ENCODE measurements around the gene PRKCH. TPM values are rescaled to one million over a fixed set of nuclear protein-coding genes. Genes with fewer than 3 reads are reported as not detected.
"Not testable (repeated sequence)": the region's sequence is repeated elsewhere in the genome, so short reads cannot be mapped to it uniquely, and the experiment has no call there.

The PRKCH gene
- total RNA-seq, 2 experiments from 2014 or later = 193 to 194 TPM

DNA sequence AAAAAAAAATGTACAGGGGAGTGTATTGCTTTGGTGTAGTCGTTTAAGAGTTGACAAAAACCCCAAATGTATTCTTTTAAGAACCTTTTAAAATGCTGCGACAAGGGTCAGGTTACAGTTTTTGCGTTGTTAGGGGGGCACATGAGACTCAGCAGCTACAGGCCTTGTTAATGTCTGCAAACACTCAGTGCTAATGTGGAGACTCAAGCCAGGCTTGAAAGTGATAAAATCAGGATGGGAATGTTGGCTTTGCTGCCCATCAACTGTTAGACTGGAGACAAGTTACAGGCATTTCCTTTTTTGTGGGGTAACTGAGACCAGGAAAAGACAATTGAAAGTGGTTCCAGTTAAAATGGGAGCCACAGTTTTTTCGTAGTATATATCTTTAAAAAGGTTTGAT is 84.8 kb downstream of the PRKCH start:
- no peak for ATAC-seq
- Mint-ChIP-seq H3K36me3 (ENCODE audit: low read depth) (peaks cover 44% of the 10 kb centered on the region), H3K27me3 (no peaks in the 10 kb centered on the region), H3K9me3 (no peaks in the 10 kb centered on the region), H3K27ac (peak overlapping the region; percentile 89), H3K4me1 (ENCODE audit: low read depth) (peaks cover 68% of the 10 kb centered on the region), H3K4me3 (peak overlapping the region; percentile 42)
- TF ChIP-seq, protein P1, sequence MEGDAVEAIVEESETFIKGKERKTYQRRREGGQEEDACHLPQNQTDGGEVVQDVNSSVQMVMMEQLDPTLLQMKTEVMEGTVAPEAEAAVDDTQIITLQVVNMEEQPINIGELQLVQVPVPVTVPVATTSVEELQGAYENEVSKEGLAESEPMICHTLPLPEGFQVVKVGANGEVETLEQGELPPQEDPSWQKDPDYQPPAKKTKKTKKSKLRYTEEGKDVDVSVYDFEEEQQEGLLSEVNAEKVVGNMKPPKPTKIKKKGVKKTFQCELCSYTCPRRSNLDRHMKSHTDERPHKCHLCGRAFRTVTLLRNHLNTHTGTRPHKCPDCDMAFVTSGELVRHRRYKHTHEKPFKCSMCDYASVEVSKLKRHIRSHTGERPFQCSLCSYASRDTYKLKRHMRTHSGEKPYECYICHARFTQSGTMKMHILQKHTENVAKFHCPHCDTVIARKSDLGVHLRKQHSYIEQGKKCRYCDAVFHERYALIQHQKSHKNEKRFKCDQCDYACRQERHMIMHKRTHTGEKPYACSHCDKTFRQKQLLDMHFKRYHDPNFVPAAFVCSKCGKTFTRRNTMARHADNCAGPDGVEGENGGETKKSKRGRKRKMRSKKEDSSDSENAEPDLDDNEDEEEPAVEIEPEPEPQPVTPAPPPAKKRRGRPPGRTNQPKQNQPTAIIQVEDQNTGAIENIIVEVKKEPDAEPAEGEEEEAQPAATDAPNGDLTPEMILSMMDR (IDR thresholded peaks at IDR 0.05) = no peak
- CTCF ChIA-PET = interaction anchor here (1.5 to 2.1 kb wide), 3 partner anchors 9 to 67 kb away, joined by 4 to 8 read pairs (median 4); no protein-coding TSS in a partner anchor
- intact Hi-C loops (cut with micrococcal nuclease) = loop anchor here (5.0 kb wide), 1 partner anchor 36 kb away; no protein-coding TSS in a partner anchor
- DNase-seq = no peak
- POLR2A ChIA-PET = interaction anchor here (0.6 to 3.1 kb wide), 9 partner anchors 9 to 182 kb away, joined by 3 to 11 read pairs (median 4); no protein-coding TSS in a partner anchor

- intact Hi-C loops (cut with micrococcal nuclease) = loop anchor here (5.0 kb wide), 1 partner anchor 36 kb away; no protein-coding TSS in a partner anchor
- Mint-ChIP-seq H3K9me3 (no peaks in the 10 kb centered on the region), H3K27me3 (no peaks in the 10 kb centered on the region), H3K27ac (peak overlapping the region; percentile 89), H3K36me3 (ENCODE audit: low read depth) (peaks cover 44% of the 10 kb centered on the region), H3K4me1 (ENCODE audit: low read depth) (peaks cover 63% of the 10 kb centered on the region), H3K4me3 (peak overlapping the region; percentile 28)
- CTCF ChIA-PET = interaction anchor here (1.0 to 2.1 kb wide), 4 partner anchors 10 to 67 kb away, joined by 3 to 8 read pairs (median 4); no protein-coding TSS in a partner anchor
- POLR2A ChIA-PET = interaction anchor here (0.6 to 3.1 kb wide), 9 partner anchors 10 to 181 kb away, joined by 3 to 11 read pairs (median 4); no protein-coding TSS in a partner anchor
- ATAC-seq = peak; percentile 58
- peak; percentile 51 for DNase-seq
- TF ChIP-seq, protein P1 (IDR thresholded peaks at IDR 0.05) = no peak
Observed at GRCh38 chr14:61406675-61407074, 85.3 kb downstream of the PRKCH start.

DNA sequence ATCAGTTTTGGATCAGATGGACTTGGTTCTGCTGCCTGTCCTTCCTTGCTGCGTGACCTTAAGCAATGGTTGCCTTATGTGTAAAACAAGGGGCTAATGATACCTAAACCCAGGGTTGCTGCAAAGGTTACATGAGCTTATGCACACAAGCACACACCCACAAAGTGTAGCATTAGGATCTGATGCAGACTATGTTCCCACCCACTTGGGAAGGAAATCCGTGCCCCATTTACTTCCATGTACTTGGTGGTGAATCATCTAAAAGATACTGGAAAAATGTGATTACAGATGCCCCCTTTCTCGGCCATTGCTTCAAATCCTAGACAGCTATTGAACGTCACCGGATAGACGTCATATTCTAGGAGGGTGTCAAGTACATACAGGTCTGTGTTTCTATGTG is 87.1 kb downstream of the PRKCH start:
- no peak for DNase-seq
- TF ChIP-seq, protein P1 (IDR thresholded peaks at IDR 0.05) = no peak
- no peak for ATAC-seq
- Mint-ChIP-seq H3K27ac (peak overlapping the region; percentile 89), H3K9me3 (no peaks in the 10 kb centered on the region), H3K27me3 (no peaks in the 10 kb centered on the region), H3K36me3 (ENCODE audit: low read depth) (peaks cover 44% of the 10 kb centered on the region), H3K4me3 (no peak overlapping the region), H3K4me1 (ENCODE audit: low read depth) (peaks cover 56% of the 10 kb centered on the region)
- ChIA-PET CTCF (interaction anchor here (0.9 to 1.1 kb wide), 2 partner anchors 24 to 42 kb away, joined by 3 read pairs; no protein-coding TSS in a partner anchor), POLR2A (interaction anchor here (0.6 to 4.0 kb wide), 7 partner anchors 9 to 85 kb away, joined by 3 to 24 read pairs (median 4); no protein-coding TSS in a partner anchor)
- intact Hi-C loops (cut with micrococcal nuclease) = loop anchor here (5.0 kb wide), 1 partner anchor 34 kb away; no protein-coding TSS in a partner anchor

DNA sequence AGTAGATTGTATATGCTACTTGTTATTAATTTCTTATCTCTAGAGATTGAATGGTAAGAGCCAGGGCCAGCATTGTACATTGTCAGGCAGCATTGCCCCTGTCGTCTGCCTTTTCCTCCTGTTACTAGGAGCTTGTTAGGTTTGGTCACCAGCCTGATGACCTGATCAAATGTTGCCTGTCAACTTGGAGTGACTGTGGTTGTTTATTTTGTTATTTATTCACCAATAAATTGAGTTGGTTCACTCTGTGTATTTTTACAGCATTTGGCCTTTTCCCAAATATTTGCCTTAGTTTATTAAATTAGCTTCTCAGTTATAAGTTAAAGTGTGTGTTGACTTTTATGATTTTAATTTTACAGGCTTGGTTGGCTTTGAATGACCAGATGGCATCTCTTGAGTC is 88.4 kb downstream of the PRKCH start:
- Mint-ChIP-seq H3K4me1 (ENCODE audit: low read depth) (peaks cover 46% of the 10 kb centered on the region), H3K36me3 (ENCODE audit: low read depth) (peaks cover 36% of the 10 kb centered on the region), H3K4me3 (no peak overlapping the region), H3K9me3 (no peaks in the 10 kb centered on the region), H3K27me3 (no peaks in the 10 kb centered on the region), H3K27ac (no peak overlapping the region)
- ChIA-PET POLR2A (interaction anchor here (0.6 to 4.0 kb wide), 5 partner anchors 10 to 27 kb away, joined by 3 to 24 read pairs (median 3); no protein-coding TSS in a partner anchor), CTCF (interaction anchor here (1.0 to 1.8 kb wide), 3 partner anchors 10 to 40 kb away, joined by 6 to 8 read pairs (median 6); no protein-coding TSS in a partner anchor)
- no peak for ATAC-seq
- no peak for DNase-seq
- TF ChIP-seq, protein P1 (IDR thresholded peaks at IDR 0.05) = no peak
- intact Hi-C loops (cut with micrococcal nuclease) = loop anchor here (5.0 kb wide), 1 partner anchor 33 kb away; no protein-coding TSS in a partner anchor

DNA sequence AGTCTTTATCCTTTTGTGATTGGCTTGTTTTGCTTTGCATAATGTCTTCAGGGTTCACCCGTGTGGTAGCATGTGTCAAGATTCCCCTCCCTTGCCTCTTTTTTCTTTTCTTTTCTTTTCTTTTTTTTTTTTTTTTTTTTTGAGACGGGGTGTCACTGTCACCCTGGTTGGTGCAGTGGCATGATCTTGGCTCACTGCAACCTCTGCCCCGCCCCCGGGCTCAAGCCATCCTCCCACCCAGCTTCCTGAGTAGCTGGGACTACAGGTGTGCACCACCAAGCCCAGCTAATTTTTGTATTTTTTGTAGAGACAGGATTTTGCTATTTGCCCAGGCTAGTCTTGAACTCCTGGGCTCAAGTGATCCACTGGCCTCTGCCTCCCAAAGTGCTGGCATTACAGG is 94.6 kb downstream of the PRKCH start:
- H3K9me3 Mint-ChIP-seq; intact Hi-C loops (cut with micrococcal nuclease); H3K27ac Mint-ChIP-seq; H3K27me3 Mint-ChIP-seq: not testable (repeated sequence)
- POLR2A ChIA-PET = interaction anchor here (0.8 to 1.5 kb wide), 3 partner anchors 13 to 135 kb away, joined by 3 to 6 read pairs (median 4); no protein-coding TSS in a partner anchor
- CTCF ChIA-PET = interaction anchor here (1.2 kb wide), 1 partner anchor 11 kb away, joined by 3 read pairs; no protein-coding TSS in a partner anchor
- Mint-ChIP-seq H3K4me1 (ENCODE audit: low read depth) (peaks cover 50% of the 10 kb centered on the region), H3K4me3 (peak overlapping the region; percentile 29), H3K36me3 (ENCODE audit: low read depth) (peaks cover 46% of the 10 kb centered on the region)
- DNase-seq (peak; percentile 51), ATAC-seq (peak; percentile 8)

Measured in activated CD8-positive, alpha-beta T cell treated with anti-CD3 and anti-CD28 coated beads for 36 hours (primary cell).